ENCODE results near the gene SPATA9. TPM values are rescaled to one million over a fixed set of nuclear protein-coding genes. Genes with fewer than 3 reads are reported as not detected.
A peak's percentile ranks its signal among the peaks of the same experiment; 100 is the strongest.

Gene SPATA9
- total RNA-seq, 1 experiment from 2014 or later = not detected

GRCh38 chr5:95617057-95617456, 65.7 kb downstream of the SPATA9 start:
- ChIA-PET POLR2A (no interaction called here), RAD21 (ENCODE audit: low non-redundant PET in 1 of 2, low total read pairs in 2 of 2, uncharacterized antibody in 2 of 2, unreplicated experiment in 2 of 2) (no interaction called here), CTCF (no interaction called here)
- intact Hi-C loops (cut with micrococcal nuclease) = no loop called here
- Histone ChIP-seq H3K4me1 (ENCODE audit: control insufficient read depth in 1 of 2, insufficient read depth in 2 of 2, low read length in 2 of 2) (no peaks in the 10 kb centered on the region), H4K20me1 (ENCODE audit: insufficient read depth) (no peaks in the 10 kb centered on the region), H2AFZ (ENCODE audit: low read depth, low read length, poor library complexity, severe bottlenecking) (no peak overlapping the region), H3K27me3 (ENCODE audit: insufficient read depth, low read length) (no peaks in the 10 kb centered on the region), H3K36me3 (ENCODE audit: control insufficient read depth in 1 of 2, insufficient read depth in 2 of 2, low read length in 2 of 2) (no peaks in the 10 kb centered on the region), H3K4me2 (ENCODE audit: low read length) (no peak overlapping the region), H3K4me3 (replicated peaks in 1 of 2; ENCODE audit: low read depth in 1 of 2, low read length in 2 of 2) (no peak overlapping the region), H3K9me3 (ENCODE audit: control insufficient read depth in 1 of 2, insufficient read depth in 1 of 2, low read depth in 1 of 2, low read length in 2 of 2) (peaks cover 0 to 4% of the 10 kb centered on the region in 2 experiments; a peak in 1 of 4 replicates), H3K79me2 (ENCODE audit: insufficient read depth, low read length) (no peaks in the 10 kb centered on the region), H3K27ac (ENCODE audit: low read depth, low read length) (no peak overlapping the region), H3K9me2 (ENCODE audit: insufficient read depth) (no peaks in the 10 kb centered on the region), H3K9ac (ENCODE audit: low read length) (no peak overlapping the region)
- TF ChIP-seq FOSL1 (IDR thresholded peaks at IDR 0.05; ENCODE audit: low read depth) (no peak), JUND (IDR thresholded peaks at IDR 0.05) (no peak)
- no peak for DNase-seq (ENCODE audit: low read depth, low spot score)
- BruUV-seq (replicated peaks) = no TSS peak
- no peak for ATAC-seq

- ChIA-PET POLR2A (no interaction called here), RAD21 (ENCODE audit: low non-redundant PET in 1 of 2, low total read pairs in 2 of 2, uncharacterized antibody in 2 of 2, unreplicated experiment in 2 of 2) (no interaction called here), CTCF (no interaction called here)
- intact Hi-C loops (cut with micrococcal nuclease) = no loop called here
- ATAC-seq (no peak), DNase-seq (ENCODE audit: low read depth, low spot score) (no peak)
- Histone ChIP-seq H3K9me2 (ENCODE audit: insufficient read depth) (no peaks in the 10 kb centered on the region), H3K9ac (ENCODE audit: low read length) (no peak overlapping the region), H3K27ac (ENCODE audit: low read depth, low read length) (no peak overlapping the region), H3K4me3 (replicated peaks in 1 of 2; ENCODE audit: low read depth in 1 of 2, low read length in 2 of 2) (no peak overlapping the region), H3K4me2 (ENCODE audit: low read length) (no peak overlapping the region), H3K79me2 (ENCODE audit: insufficient read depth, low read length) (no peaks in the 10 kb centered on the region), H3K9me3 (ENCODE audit: control insufficient read depth in 1 of 2, insufficient read depth in 1 of 2, low read depth in 1 of 2, low read length in 2 of 2) (peaks cover 0 to 4% of the 10 kb centered on the region in 2 experiments; a peak in 1 of 4 replicates), H4K20me1 (ENCODE audit: insufficient read depth) (no peaks in the 10 kb centered on the region), H2AFZ (ENCODE audit: low read depth, low read length, poor library complexity, severe bottlenecking) (peak overlapping the region; percentile 18), H3K27me3 (ENCODE audit: insufficient read depth, low read length) (no peaks in the 10 kb centered on the region), H3K36me3 (ENCODE audit: control insufficient read depth in 1 of 2, insufficient read depth in 2 of 2, low read length in 2 of 2) (no peaks in the 10 kb centered on the region), H3K4me1 (ENCODE audit: control insufficient read depth in 1 of 2, insufficient read depth in 2 of 2, low read length in 2 of 2) (no peaks in the 10 kb centered on the region)
- no TSS peak for BruUV-seq (replicated peaks)
- TF ChIP-seq YY1 (IDR thresholded peaks at IDR 0.05; ENCODE audit: extremely low read depth, insufficient replicate concordance, low read depth, low read length) = no peak
- TF ChIP-seq FOSL1 (IDR thresholded peaks at IDR 0.05; ENCODE audit: low read depth) = no peak
- no peak for TF ChIP-seq SP1 (IDR thresholded peaks at IDR 0.05; ENCODE audit: low read depth)
- no peak for TF ChIP-seq MAX (IDR thresholded peaks at IDR 0.05)
- TF ChIP-seq CTCF (IDR thresholded peaks at IDR 0.05 in 2 of 3, conservative IDR thresholded peaks at IDR 0.05 in 1 of 3; ENCODE audit: borderline replicate concordance in 1 of 3, insufficient read depth in 1 of 3, low read depth in 2 of 3, low read length in 2 of 3) = no peak
- TF ChIP-seq POLR2AphosphoS5 (IDR thresholded peaks at IDR 0.05; ENCODE audit: low read depth, low read length) = no peak
- TF ChIP-seq POLR2A (IDR thresholded peaks at IDR 0.05; ENCODE audit: borderline replicate concordance, extremely low read depth, insufficient read depth, insufficient read length) = no peak
- no peak for TF ChIP-seq EZH2phosphoT487 (IDR thresholded peaks at IDR 0.05; ENCODE audit: borderline replicate concordance)
- no peak for TF ChIP-seq SIN3A (IDR thresholded peaks at IDR 0.05; ENCODE audit: low read depth)
- no peak for TF ChIP-seq EGR1 (IDR thresholded peaks at IDR 0.05; ENCODE audit: low read depth)
- no peak for TF ChIP-seq EZH2 (IDR thresholded peaks at IDR 0.05)
- TF ChIP-seq ZFX (IDR thresholded peaks at IDR 0.05) = no peak
- TF ChIP-seq ZNF274 (IDR thresholded peaks at IDR 0.05; ENCODE audit: low read depth, low read length) = no peak
- no peak for TF ChIP-seq ATF3 (IDR thresholded peaks at IDR 0.05)
- TF ChIP-seq SRF (IDR thresholded peaks at IDR 0.05; ENCODE audit: low read depth) = no peak
- TF ChIP-seq ZBTB33 (IDR thresholded peaks at IDR 0.05; ENCODE audit: extremely low read depth, insufficient replicate concordance, low read length) = no peak
- no peak for TF ChIP-seq TCF7L2 (IDR thresholded peaks at IDR 0.05; ENCODE audit: borderline replicate concordance, extremely low read depth, insufficient read depth, insufficient read length)
- TF ChIP-seq CBX3 (IDR thresholded peaks at IDR 0.05; ENCODE audit: low read depth) = no peak
- no peak for TF ChIP-seq RAD21 (IDR thresholded peaks at IDR 0.05; ENCODE audit: low read depth)
Observed at GRCh38 chr5:95615164-95615467, 67.7 kb downstream of the SPATA9 start.

Data from HCT116 (cell line).